C1 segment of cervical spinal cord (tissue), 14 donors: ENCODE measurements around the gene SAAL1.

Experiments
- DNase-seq, 14 donors: peaks; one replicate each; lab custom pipeline; 2025; lab: John Stamatoyannopoulos, UW

The SAAL1 gene

DNA sequence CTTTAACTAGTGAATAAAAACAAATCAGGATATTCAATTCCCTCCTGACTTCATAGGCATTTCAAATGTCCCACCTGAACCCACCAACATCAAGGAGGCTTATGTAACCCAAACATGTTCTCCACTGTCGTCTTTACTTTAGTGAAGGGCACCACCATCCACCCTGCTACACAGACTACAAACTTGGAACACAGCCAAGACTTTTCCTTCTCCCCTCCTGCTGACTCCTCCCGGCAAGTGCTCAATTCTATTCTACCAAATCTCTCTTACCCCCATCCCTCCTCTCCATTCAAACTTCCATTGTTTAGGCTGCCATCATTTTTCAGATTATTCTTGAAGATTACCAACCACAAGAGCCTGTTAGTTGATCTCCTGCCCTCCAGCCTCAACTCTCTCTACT lies 24.3 kb downstream of the SAAL1 start:
- DNase-seq, result no peak

DNA sequence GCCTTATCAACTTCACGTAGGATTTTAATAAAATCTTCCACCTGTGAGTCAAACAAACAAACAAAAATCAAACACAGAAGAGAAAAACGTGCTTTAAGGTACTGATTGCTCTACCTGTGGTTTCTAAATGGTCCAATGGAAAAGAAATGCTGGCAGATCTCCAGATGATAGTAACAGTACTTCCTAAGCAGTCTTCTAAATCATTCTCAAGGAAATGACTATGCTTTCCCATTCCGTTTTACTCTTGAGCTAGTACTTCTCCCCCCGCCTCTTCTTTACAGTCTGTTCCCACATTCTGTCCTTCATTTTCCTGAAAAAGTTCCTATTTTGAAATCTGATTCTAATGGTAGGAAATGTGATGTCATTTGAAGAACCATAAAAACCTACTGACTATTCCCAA lies 25.4 kb downstream of the SAAL1 start:
- no peak for DNase-seq

DNA sequence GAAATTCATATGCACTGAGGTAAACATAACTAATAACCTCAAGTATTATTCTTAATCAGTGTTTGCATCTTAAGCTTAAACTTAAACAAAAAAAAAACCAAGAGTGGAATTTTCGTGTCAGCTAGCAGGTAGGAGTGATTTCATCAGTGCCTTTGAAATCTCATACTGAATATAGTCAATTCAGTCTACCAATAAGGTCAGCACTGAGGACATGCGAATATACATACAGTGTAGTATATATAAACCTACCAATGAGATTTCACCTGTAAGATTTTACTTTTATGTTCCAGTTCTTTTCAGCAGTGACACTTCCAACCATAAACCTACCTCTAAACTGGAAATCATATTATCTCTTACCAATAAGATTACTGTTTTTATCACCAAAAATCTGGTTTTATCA lies 27.0 kb downstream of the SAAL1 start:
- no peak for DNase-seq

DNA sequence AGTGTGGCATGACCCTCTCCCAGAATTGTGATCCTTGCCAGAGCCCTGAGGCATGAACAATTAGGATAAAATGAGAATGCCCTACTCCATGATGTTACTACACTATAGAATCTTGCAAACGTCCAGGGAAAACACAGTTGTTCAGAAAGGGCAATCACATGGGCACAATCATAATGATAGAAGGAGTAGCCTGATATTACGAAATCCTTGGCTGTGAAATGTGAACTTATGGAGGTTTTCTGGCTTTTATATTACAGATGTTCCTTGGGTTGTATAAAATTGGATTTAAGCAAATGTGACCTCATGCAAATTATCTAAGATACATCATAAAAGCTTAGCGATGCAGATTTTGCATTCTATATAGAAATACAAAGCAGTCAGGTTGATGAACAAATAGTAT lies 30.4 kb downstream of the SAAL1 start:
- DNase-seq, result no peak

DNA sequence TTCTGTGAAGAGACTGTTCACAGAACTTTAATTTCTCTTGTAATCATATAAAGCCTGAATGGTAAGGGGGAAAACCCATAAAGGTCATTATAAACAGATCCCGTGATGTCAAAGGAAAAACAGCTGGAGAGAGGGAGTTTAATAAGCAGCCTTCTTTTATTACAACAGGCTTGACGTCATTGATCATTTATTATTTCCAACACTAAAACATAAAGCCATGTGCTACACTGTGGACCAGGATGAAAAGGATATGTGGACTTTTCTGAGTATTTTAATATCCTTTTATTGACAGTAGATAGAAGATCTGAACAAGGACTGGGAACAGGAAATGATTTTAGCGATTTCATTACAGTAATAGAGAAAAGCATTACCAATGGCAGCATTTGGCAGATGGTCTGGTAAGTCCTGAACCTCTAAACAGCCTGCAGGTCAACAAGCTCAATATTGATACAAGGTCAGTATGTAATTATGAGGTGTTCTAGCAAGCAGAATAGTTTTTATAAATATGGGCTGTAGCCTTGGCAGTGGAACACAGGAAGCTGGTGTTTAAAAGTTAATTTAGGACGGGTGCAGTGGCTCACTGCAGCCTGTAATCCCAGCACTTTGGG lies 34.7 kb downstream of the SAAL1 start:
- no peak for DNase-seq

DNA sequence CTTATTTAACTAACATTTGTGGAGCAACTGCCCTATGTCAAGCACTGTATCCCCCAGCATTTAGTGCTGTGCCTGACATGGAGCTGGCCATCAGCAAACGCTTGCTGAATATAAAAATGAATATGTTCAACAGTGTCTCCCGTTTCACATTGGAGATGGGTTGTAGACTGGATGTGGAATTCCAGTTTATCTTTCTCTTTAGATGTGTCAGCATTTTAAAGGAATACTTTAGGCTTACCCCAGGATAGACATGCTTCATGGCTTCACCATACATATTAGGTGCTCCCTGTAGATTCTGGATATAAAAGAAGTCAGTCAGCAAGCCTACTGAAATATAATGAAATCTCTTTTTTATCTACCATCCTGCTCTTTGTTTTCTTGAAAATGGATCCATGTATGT lies 38.5 kb downstream of the SAAL1 start:
- no peak for DNase-seq

DNA sequence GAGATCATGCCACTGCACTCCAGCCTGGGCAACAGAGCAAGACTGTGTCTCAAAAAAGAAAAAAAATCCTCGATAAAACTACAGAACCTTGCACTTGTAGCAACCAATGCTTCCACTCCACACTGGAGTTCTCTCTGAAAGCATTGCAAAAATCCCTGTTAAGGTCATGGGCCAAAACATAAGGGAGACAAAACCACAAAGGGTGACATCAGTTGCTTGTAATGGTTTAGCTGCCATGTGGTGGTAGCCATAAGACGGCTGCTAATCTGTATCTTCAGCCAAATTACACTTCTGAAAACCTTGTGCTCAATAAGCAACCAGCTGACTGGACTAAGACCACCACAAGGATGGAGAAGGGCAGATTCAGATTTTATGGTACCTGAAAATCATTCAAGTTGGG lies 39.3 kb downstream of the SAAL1 start:
- no peak for DNase-seq

DNA sequence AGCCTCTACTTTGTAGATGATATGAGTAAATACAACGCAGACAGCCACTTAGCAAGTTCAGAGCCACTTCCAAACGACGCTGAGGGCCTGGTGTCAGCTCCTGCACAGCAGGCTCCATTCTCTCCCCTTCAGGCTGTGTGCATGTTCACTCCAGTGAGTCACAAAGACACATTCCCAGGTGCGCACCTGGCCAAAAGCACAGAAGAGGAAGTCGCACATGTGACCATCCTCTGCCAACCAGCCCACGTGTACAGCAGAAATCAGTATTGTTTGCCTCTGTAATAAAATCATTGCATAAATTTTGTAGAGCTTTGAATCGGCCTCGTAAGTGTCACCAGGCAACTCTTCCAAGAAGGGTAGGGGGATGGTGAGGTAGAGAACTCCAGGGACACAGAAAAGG lies 40.3 kb downstream of the SAAL1 start:
- no peak for DNase-seq

DNA sequence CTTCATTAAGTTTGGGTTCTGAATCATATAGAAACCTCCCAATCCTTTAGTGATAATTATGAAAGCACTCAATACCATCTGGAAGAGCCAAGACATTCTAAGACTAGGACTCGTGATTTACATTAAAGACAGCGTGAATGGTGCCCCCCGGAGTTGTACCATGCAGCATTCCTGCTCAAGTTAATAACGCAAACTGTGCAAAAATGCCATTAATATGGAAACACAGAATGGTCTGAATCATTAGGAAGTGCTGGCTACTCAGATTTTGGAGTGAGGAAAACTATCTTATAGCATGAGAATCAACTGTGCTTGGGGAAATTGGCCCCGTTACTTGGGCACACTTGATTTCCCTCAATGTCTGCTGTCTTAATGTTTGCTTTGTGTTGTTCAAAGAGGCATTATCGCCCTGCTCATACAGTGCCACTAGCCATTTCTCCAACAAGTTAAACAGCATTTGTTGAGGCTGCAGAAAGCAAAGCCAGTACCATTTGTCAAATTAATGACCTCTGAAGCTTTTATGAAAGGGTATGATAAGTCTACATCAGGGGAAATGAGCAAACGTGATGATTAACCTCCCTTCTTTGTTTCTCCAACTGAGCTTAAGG lies 41.3 kb downstream of the SAAL1 start:
- DNase-seq, result no peak

DNA sequence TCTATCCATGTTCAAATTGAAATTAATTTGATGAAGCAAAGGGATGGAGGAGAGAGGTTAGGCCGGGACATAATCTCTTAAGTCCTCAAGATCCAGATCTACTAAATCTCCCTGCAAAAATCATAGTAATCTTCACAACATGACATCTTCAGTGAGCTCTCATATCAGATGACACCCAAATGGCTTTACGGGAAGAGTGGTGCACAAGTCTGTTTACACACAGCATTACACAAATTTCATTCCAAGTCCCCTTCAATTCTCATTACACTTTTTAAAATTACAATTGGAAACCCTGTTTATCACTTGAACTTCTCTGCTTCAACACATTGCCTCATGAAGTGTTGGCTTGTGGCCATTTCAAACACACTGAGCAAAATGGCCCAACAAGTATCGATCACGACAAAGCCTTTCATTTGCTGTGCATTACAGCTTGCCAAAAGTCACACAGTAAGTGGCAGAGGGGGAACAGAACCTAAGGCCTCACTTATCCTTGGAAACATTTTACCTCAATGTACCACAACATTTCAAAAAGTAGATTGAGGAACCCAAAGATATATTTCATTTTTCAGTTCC lies 41.9 kb downstream of the SAAL1 start:
- DNase-seq, result no peak

DNA sequence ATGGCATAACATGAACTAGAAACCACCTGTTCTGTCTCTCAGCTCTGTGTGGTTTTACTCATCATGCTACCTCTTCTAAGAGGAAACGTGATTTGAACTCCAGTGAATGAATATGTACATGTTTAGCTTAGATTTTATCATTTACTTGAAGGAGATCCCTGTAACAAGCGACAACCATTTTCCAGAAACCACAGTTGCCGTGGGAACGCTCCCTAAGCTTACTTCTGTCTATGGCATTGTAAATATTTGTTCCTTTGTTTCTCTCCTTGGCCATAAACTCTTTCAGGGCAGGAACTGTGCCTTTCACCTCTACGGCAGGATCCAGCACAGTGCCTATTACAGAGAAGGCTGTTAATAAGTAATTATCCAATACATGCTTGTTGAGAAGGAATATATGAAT lies 42.8 kb downstream of the SAAL1 start:
- DNase-seq, result no peak

DNA sequence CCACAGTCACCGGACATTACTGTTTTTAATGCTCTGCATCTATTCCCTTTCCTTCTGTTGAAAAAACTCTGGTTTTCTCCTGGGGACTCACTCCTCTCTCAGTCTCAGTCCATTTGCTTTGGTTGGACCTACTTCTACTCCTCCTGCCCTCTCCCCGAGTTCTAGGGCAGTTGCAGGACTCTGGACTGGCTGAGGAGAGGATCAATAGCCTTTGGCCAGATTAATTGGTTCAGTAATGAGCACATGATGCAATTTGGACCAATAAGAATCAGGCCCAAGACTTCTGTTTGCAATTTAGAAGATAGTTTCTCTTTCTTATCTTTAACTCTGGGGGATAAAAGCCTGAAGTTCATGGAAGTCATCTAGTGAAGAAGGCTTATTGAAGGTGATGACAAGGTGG lies 44.5 kb downstream of the SAAL1 start:
- DNase-seq, result no peak

DNA sequence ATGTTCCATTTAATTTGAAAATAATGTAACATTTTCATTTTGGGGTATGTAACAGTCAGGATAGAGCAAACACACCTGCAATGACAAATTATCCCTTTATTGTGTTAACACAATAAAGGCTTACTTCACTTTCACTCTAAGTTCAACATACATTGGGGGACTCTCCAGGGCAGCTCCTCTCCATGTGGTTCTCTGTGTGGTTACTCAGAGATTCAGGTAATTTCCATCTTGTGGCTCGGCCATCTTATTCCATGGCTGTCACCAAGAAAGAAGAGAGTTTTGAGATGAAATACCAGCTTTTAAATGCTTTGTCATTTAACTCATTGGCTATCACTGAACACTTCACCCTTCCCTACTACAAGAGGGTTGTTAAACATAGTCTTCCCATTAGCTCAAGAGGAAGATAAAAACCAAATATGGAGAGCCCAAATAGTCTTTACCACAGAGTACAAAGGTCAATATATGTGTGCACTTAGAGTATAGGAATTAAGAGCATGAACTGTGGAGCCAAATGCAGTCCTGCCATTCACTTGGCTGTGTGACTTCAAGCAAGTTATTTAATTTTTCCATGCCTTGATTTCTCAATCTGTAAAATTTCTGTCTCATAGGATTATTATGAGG lies 49.2 kb downstream of the SAAL1 start:
- DNase-seq, result no peak

DNA sequence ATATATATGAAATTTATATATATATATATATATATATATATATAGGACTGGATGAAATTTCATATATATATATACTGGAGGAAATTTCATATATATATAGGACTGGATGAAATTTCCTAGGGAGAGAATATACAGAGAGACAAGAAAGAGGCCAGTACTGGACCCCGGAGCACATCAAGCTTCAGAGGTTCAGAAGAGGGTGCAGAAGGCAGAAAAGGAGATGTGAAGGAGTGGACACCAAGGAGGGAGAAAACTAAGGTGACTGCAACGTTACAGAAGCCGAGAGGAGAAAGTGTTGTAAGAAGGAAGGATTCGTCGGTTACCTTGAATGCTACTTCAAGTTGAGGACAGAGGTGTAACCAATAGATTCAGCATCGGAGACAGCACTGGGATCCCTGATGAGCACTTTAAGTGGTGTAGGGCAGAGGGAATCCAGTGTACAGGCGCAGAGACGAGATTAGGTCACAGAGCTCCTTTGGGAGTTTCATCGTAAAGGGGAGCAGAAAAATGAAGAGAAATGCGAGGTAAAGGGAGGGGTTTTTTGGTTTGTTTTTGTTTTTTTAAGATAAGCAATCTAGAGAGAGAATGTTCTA lies 51.3 kb downstream of the SAAL1 start:
- no peak for DNase-seq

DNA sequence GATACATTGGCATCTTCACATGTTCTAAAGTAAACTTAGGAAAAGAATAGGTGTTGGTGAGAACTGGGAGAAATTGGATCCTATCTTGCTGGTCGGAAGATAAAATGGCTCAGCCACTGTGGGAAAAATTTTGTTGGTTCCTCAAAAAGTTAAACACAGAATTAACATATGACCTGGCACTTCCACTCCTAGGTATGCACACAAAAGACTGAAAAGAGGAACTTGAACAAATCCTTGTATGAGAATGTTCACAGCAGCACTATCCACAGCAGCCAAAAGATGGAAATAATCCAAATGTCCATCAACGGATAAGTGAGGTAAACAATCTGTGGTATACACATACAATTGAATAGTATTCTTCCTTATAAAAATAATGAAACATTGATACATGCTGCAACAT lies 55.0 kb downstream of the SAAL1 start:
- no peak for DNase-seq

DNA sequence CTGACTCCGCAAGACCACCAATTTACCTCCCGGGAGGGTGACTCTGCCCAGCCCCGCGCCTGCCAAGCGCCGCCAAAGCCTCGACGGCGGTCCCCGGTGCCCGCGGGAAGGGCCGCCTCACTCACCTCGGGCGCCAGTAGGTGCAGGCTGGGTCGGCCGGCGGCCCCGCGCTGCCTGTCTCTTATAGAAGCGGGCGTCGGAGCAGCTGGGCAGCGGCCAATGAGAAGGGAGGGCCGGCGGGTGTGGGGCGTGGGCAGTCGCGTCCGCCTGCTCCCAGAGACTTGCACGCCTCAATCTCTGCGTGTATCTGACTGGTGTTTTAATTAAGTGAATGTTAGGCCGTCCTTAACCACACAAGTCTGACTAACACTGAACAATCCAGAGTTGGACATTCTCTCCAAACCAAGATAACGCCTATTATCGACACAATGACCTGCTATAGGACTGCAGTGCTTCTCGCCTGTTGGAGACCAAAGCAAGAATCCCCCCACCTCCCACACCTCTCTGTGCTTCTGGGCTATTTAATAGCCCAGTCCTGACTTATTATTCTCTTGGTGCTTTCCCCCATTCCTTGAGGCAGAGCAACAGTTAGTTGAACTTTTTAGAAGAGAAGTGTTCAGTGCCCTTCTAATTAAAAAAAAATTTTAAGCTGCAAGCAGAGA lies 59.6 kb downstream of the SAAL1 start, which contains the start of gene TPH1:
Gene TPH1, minus strand, starts transcription at position 154 of the 662 bp plus-strand sequence. CDS start 5,507 bp downstream, outside the sequence.
- no peak for DNase-seq

DNA sequence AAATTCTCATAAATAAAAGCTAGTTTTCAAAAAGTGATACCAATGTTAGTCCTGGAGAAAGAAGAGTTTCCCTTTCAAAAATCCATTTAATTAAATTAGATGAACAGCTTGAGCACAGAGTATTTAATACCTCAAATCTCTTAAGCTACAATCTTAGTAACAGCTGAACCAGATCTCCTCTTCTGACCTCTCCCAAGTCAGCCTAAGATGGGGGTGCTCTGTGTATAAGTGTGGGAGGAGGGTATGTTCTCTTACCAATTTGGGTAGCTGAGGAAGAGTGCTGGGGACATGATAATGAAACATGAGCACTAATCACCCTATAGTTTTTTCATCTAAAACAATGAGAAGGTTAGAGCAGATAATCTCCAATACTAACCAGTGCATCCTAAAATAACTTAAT lies 69.4 kb downstream of the SAAL1 start:
- no peak for DNase-seq
